ENCODE data around the gene ZNF512B. TPM values are rescaled to one million over a fixed set of nuclear protein-coding genes. Genes with fewer than 3 reads are reported as not detected.

Gene ZNF512B
- total RNA-seq, 1 donor from 2014 or later, result 17.5 TPM

DNA sequence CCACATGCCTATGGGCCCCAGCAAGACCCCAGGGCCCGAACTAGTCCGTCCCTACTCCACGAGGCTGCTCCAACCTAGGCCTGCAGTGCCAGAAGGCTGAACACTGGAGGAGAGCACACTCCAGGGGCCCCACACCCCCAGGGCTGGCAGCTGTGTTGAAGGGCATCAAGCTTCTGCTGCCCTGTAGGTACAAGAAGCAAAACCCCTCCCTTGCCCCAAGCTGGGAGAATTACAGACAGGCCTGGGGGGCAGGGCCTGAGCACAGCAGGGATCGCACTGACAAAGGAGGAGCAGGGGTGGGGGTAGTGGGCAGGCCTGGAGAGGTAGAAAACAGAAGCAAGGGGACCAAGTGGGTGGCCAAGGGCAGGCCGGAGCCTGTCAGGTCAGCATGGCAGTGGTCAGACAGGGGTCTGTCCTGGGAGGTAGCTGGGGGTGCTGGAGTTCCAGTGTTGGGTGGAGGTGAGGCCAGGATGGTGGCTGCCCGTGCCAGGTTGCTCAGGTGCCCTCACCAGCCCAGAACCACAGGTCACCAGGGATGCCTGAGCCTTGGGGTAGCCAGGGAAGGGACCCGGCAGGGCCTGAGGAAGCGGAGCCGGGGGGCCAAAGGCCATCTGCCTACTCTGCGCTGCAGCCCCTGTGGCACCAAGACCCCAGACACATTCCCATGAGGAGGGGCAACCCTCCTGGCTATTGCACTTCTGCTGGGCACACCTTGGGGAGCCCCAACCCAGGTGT lies 10.6 kb downstream of the ZNF512B start:
- DNase-seq (ENCODE audit: low spot score in 2 of 2), result no peak
- intact Hi-C loops (cut with DNase I), result loop anchor here (5.0 kb wide), 1 partner anchor 437 kb away; the partner anchor contains the start of gene PPDPF
- H3K27ac ChIP-seq, result no peak overlapping the region
- H3K4me3 ChIP-seq, result no peak overlapping the region
- H3K36me3 ChIP-seq, result peaks cover 10 to 41% of the 10 kb centered on the region in 2 donors
- no peaks in the 10 kb centered on the region for H3K27me3 ChIP-seq
- TF ChIP-seq CTCF (IDR thresholded peaks at IDR 0.05), result no peak
- no peaks in the 10 kb centered on the region for H3K9me3 ChIP-seq
- H3K4me1 ChIP-seq, result peaks cover 7 to 22% of the 10 kb centered on the region in 2 donors

DNA sequence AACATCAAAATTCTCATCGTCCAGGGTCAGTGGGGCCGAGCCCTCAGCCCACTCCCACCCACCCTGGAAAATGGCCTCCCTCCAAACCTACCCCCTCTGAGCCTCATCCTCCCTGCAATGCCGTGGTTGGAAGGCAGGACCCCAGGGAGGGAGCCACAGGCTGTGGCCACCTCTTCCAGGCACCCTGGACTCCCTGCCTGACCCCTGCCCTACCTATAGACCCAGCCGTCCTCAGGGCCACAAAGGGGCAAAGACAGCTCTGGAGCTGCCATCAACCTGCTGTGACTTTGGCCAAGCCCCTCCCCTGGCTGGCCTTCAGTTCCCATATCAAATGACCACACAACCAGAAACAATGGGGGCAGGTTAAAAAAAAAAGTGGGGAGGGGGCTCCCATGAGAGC lies 11.3 kb downstream of the ZNF512B start:
- H3K27ac ChIP-seq, result no peak overlapping the region
- H3K27me3 ChIP-seq, result no peaks in the 10 kb centered on the region
- H3K9me3 ChIP-seq, result no peaks in the 10 kb centered on the region
- intact Hi-C loops (cut with DNase I), result loop anchor here (5.0 kb wide), 1 partner anchor 436 kb away; the partner anchor contains the start of gene PPDPF
- TF ChIP-seq CTCF (IDR thresholded peaks at IDR 0.05), result no peak
- H3K36me3 ChIP-seq, result peaks cover 5 to 35% of the 10 kb centered on the region in 2 donors
- no peak for DNase-seq (ENCODE audit: low spot score in 2 of 2)
- peaks cover 7 to 29% of the 10 kb centered on the region in 2 donors for H3K4me1 ChIP-seq
- no peak overlapping the region for H3K4me3 ChIP-seq

- no peak for TF ChIP-seq CTCF (IDR thresholded peaks at IDR 0.05)
- no peaks in the 10 kb centered on the region for H3K9me3 ChIP-seq
- H3K4me3 ChIP-seq, result peak overlapping the region in 1 of 2 donors; percentile 74
- H3K27me3 ChIP-seq, result no peaks in the 10 kb centered on the region
- peaks cover 7 to 29% of the 10 kb centered on the region in 2 donors for H3K4me1 ChIP-seq
- intact Hi-C loops (cut with DNase I), result loop anchor here (2.0 to 5.0 kb wide), 3 partner anchors 63 to 436 kb away; partner anchors contain the start of genes DNAJC5, PPDPF and TCEA2
- H3K36me3 ChIP-seq, result peaks cover 0 to 29% of the 10 kb centered on the region in 2 donors
- peak overlapping the region; percentile 43 to 63 for H3K27ac ChIP-seq
- no peak for DNase-seq (ENCODE audit: low spot score in 2 of 2)
Observed at GRCh38 chr20:63957690-63958441, 11.9 kb downstream of the ZNF512B start.

DNA sequence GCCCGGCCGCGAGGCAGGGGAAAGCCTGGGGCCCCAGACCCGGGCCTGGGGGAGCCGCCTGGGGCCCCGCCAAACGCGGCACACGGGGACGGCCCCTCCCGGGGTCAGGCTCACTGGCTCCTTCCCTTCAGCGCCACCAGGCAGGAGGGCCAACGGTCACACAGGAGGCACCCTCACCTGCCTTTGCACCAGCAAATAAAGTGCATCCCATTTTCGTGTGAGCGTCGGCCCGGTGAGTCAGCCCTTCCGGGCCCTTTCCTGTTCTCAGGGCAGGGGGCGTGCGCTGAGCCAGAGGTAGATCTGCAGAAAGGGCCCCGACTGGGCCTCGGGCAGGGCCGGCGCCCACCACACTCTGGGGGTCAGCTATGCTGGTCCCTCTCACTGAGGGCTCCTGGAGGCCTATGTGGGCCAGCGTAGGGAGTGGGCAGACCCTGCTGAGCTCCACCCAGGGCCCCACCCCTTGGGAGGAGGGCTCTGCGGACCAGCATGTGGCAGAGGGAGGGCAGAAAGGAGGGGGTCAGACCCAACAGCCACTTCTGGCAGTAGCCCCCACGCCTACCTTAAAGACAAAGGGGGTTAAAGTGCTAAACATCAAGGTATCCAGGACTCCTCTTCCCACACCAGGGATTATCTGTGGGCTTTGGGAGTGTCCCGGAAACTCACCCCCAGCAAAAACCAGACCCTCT lies 12.6 kb downstream of the ZNF512B start:
- TF ChIP-seq CTCF (IDR thresholded peaks at IDR 0.05), result peak in 1 of 3 experiments; percentile 32

DNA sequence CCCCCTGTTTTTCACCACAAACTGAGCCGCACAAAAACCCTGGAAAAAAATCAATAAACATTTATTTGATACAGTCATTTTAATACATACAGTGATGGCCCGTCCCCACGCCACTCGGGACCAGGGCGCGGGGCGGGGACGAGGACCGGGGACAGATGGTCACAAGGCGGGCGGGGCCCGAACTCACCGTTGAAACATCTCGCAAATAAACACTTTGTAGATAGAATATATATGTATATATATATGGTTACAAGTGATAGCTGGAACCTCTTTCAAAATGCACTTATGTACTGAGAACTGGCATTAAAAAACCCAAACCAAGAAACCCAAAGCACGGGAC lies 13.1 kb downstream of the ZNF512B start:
- TF ChIP-seq CTCF (IDR thresholded peaks at IDR 0.05), result no peak
- Histone ChIP-seq H3K36me3 (peaks cover 2 to 17% of the 10 kb centered on the region in 2 donors), H3K27me3 (no peaks in the 10 kb centered on the region), H3K4me1 (peaks cover 7 to 29% of the 10 kb centered on the region in 2 donors), H3K9me3 (no peaks in the 10 kb centered on the region), H3K4me3 (peak overlapping the region; percentile 63 to 74), H3K27ac (peak overlapping the region; percentile 43 to 63)
- intact Hi-C loops (cut with DNase I), result loop anchor here (1.0 to 5.0 kb wide), 4 partner anchors 25 to 434 kb away; partner anchors contain the start of genes DNAJC5, PPDPF, PRPF6 and TCEA2
- no peak for DNase-seq (ENCODE audit: low spot score in 2 of 2)

More for the DNA sequence above, 12.6 kb downstream of the ZNF512B start:
- H3K36me3 ChIP-seq, result peaks cover 2 to 22% of the 10 kb centered on the region in 2 donors
- peak overlapping the region; percentile 63 to 74 for H3K4me3 ChIP-seq
- intact Hi-C loops (cut with DNase I), result loop anchor here (2.0 to 5.0 kb wide), 3 partner anchors 62 to 435 kb away; partner anchors contain the start of genes DNAJC5, PPDPF and TCEA2
- H3K27ac ChIP-seq, result peak overlapping the region; percentile 43 to 63
- no peak for DNase-seq (ENCODE audit: low spot score in 2 of 2)
- H3K4me1 ChIP-seq, result peaks cover 7 to 29% of the 10 kb centered on the region in 2 donors
- no peaks in the 10 kb centered on the region for H3K9me3 ChIP-seq
- H3K27me3 ChIP-seq, result no peaks in the 10 kb centered on the region
